ENCODE measurements around the gene MEIOB.

MEIOB gene

DNA sequence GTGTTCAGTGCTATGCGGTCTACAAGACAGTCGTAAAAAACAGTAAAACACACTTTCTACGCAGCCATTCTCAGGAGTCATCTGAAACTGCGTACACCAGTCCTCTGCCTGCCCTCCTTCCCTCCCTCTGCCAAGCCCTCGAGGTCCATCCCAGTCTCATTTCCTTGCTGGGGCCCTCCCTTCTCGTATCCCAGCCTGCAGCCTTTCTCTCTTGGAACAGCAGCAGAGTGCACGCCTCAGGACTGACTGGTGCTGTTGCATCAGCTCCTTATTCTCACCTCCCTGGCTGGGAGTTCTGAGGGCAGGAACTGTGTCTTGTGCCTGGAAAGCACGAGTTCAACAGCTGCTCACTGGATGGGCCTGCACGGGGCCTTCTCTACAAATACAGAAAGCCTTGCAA, 32.4 kb downstream of the MEIOB start:
- DNase-seq (ENCODE audit: low spot score), result no peak
- no peak overlapping the region for H3K4me3 ChIP-seq
- no peak overlapping the region for H3K27ac ChIP-seq
- TF ChIP-seq, protein P1, sequence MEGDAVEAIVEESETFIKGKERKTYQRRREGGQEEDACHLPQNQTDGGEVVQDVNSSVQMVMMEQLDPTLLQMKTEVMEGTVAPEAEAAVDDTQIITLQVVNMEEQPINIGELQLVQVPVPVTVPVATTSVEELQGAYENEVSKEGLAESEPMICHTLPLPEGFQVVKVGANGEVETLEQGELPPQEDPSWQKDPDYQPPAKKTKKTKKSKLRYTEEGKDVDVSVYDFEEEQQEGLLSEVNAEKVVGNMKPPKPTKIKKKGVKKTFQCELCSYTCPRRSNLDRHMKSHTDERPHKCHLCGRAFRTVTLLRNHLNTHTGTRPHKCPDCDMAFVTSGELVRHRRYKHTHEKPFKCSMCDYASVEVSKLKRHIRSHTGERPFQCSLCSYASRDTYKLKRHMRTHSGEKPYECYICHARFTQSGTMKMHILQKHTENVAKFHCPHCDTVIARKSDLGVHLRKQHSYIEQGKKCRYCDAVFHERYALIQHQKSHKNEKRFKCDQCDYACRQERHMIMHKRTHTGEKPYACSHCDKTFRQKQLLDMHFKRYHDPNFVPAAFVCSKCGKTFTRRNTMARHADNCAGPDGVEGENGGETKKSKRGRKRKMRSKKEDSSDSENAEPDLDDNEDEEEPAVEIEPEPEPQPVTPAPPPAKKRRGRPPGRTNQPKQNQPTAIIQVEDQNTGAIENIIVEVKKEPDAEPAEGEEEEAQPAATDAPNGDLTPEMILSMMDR (IDR thresholded peaks at IDR 0.05), result no peak

- DNase-seq (ENCODE audit: low spot score), result no peak
- TF ChIP-seq, protein P1 (IDR thresholded peaks at IDR 0.05), result no peak
Measured at GRCh38 chr16:1834096-1834495, 37.9 kb downstream of the MEIOB start.

DNA sequence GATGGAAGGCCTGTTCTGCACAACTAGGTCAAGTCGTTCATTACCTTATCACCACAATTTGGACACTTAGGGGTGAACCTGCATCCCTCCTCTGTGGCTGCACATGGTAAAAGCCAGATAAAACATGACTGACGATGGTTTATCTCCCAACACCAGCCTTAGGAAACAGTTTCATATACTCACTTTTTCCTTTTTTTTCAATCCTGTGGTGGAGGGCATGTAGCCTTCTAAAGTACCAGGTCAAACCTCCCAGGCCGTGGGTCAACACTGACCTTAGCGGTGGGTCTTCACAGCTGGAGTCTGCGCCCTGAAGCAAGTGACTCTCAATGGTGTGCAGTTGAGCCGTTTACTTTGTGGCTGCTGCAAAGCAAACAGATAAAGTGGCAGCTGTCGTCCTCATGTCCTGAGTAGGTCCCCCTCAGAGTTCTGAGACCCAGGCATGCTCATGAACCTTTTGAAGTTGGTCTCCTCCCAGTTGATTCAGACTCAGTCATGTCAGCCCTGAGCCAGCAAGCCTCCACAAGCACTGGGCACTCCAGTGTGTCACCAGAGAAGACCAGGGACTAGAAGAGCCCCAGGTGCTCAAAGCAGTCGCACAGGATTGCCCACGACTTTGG, 39.0 kb downstream of the MEIOB start:
- no peak overlapping the region for H3K4me3 ChIP-seq
- TF ChIP-seq, protein P1 (IDR thresholded peaks at IDR 0.05), result no peak
- no peak overlapping the region for H3K27ac ChIP-seq
- DNase-seq (ENCODE audit: low spot score), result no peak

More at GRCh38 chr16:1834096-1834495, 37.9 kb downstream of the MEIOB start:
- H3K4me3 ChIP-seq, result no peak overlapping the region
- no peak overlapping the region for H3K27ac ChIP-seq

GRCh38 chr16:1831186-1832075, 40.5 kb downstream of the MEIOB start:
- TF ChIP-seq, protein P1 (IDR thresholded peaks at IDR 0.05), result no peak
- Histone ChIP-seq H3K27ac (no peak overlapping the region), H3K4me3 (no peak overlapping the region)
- no peak for DNase-seq (ENCODE audit: low spot score)

DNA sequence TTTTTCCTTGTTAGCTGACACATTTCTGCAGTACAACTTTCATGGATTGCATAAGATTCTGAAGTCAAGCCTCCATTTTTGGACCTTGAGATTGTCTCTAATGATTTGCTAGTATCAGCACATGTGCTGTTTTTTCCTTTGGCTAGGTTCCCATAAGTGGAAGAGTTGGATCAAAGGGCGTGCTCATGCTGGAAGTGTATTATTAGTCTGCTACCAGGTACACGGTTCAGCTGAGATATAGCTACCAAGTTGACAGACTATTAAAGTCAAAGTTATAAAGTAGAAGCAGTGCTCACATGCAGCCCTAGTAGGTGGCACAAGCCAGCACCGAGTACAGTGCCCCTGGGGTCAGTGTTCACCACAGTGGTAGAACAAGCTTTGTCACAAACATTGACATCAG, 41.8 kb downstream of the MEIOB start:
- no peak overlapping the region for H3K4me3 ChIP-seq
- DNase-seq (ENCODE audit: low spot score), result no peak
- TF ChIP-seq, protein P1 (IDR thresholded peaks at IDR 0.05), result no peak
- no peak overlapping the region for H3K27ac ChIP-seq

- Histone ChIP-seq H3K4me3 (no peak overlapping the region), H3K27ac (no peak overlapping the region)
- no peak for DNase-seq (ENCODE audit: low spot score)
- TF ChIP-seq, protein P1 (IDR thresholded peaks at IDR 0.05), result no peak
Measured at GRCh38 chr16:1828645-1829410, 43.1 kb downstream of the MEIOB start.
